ENCODE data around the gene TCEA2.

Gene TCEA2
- total RNA-seq: 12.4 to 16.5 (median 14.0) reads per million in 3 donors

GRCh38 chr20:64062596-64063388, at the start of gene TCEA2:
Gene TCEA2 (plus strand): TSS chr20:64063198. CDS start chr20:64063313, 115 bp downstream.
- H3K36me3 ChIP-seq (ENCODE audit: control insufficient read depth, insufficient read depth, low read length): no peaks in the 10 kb centered on the region
- no peaks in the 10 kb centered on the region for H3K9me3 ChIP-seq (ENCODE audit: control insufficient read depth, low read length)
- peak; percentile 81 to 87 (median 82) for DNase-seq
- H3K4me1 ChIP-seq (ENCODE audit: control insufficient read depth, insufficient read depth, low read length, poor library complexity, severe bottlenecking): peaks cover 50% of the 10 kb centered on the region
- peak within 1 kb of the TSS; percentile 69 for H3K4me3 ChIP-seq (ENCODE audit: insufficient read depth, low read depth, low read length, poor library complexity, severe bottlenecking)
- H3K27me3 ChIP-seq (replicated peaks; ENCODE audit: control insufficient read depth, insufficient read depth, low read length, poor library complexity, severe bottlenecking): no peaks in the 10 kb centered on the region
- H3K27ac ChIP-seq (ENCODE audit: insufficient read depth, low read length, poor library complexity, severe bottlenecking): peak within 1 kb of the TSS; percentile 51

- Histone ChIP-seq H3K4me1 (ENCODE audit: control insufficient read depth, insufficient read depth, low read length, poor library complexity, severe bottlenecking) (peaks cover 17% of the 10 kb centered on the region), H3K4me3 (ENCODE audit: insufficient read depth, low read depth, low read length, poor library complexity, severe bottlenecking) (no peak overlapping the region), H3K36me3 (ENCODE audit: control insufficient read depth, insufficient read depth, low read length) (peaks cover 65% of the 10 kb centered on the region), H3K27ac (ENCODE audit: insufficient read depth, low read length, poor library complexity, severe bottlenecking) (no peak overlapping the region), H3K27me3 (replicated peaks; ENCODE audit: control insufficient read depth, insufficient read depth, low read length, poor library complexity, severe bottlenecking) (no peaks in the 10 kb centered on the region), H3K9me3 (ENCODE audit: control insufficient read depth, low read length) (peaks cover 7% of the 10 kb centered on the region)
- DNase-seq: no peak
Measured at GRCh38 chr20:64015635-64016034, 47.4 kb upstream of the TCEA2 start.

GRCh38 chr20:64021124-64021975, 41.6 kb upstream of the TCEA2 start:
- Histone ChIP-seq H3K27me3 (replicated peaks; ENCODE audit: control insufficient read depth, insufficient read depth, low read length, poor library complexity, severe bottlenecking) (no peaks in the 10 kb centered on the region), H3K36me3 (ENCODE audit: control insufficient read depth, insufficient read depth, low read length) (peaks cover 89% of the 10 kb centered on the region)
- DNase-seq: no peak

GRCh38 chr20:64022671-64023360, 40.2 kb upstream of the TCEA2 start:
- Histone ChIP-seq H3K27ac (ENCODE audit: insufficient read depth, low read length, poor library complexity, severe bottlenecking) (no peak overlapping the region), H3K4me1 (ENCODE audit: control insufficient read depth, insufficient read depth, low read length, poor library complexity, severe bottlenecking) (no peaks in the 10 kb centered on the region), H3K9me3 (ENCODE audit: control insufficient read depth, low read length) (no peaks in the 10 kb centered on the region), H3K36me3 (ENCODE audit: control insufficient read depth, insufficient read depth, low read length) (peaks cover 93% of the 10 kb centered on the region), H3K4me3 (ENCODE audit: insufficient read depth, low read depth, low read length, poor library complexity, severe bottlenecking) (no peak overlapping the region), H3K27me3 (replicated peaks; ENCODE audit: control insufficient read depth, insufficient read depth, low read length, poor library complexity, severe bottlenecking) (no peaks in the 10 kb centered on the region)
- no peak for DNase-seq

More at GRCh38 chr20:64021124-64021975, 41.6 kb upstream of the TCEA2 start:
- Histone ChIP-seq H3K4me3 (ENCODE audit: insufficient read depth, low read depth, low read length, poor library complexity, severe bottlenecking) (no peak overlapping the region), H3K4me1 (ENCODE audit: control insufficient read depth, insufficient read depth, low read length, poor library complexity, severe bottlenecking) (no peaks in the 10 kb centered on the region), H3K9me3 (ENCODE audit: control insufficient read depth, low read length) (no peaks in the 10 kb centered on the region), H3K27ac (ENCODE audit: insufficient read depth, low read length, poor library complexity, severe bottlenecking) (no peak overlapping the region)

GRCh38 chr20:64023361-64024140, 39.4 kb upstream of the TCEA2 start:
- H3K9me3 ChIP-seq (ENCODE audit: control insufficient read depth, low read length): no peaks in the 10 kb centered on the region
- no peak overlapping the region for H3K4me3 ChIP-seq (ENCODE audit: insufficient read depth, low read depth, low read length, poor library complexity, severe bottlenecking)
- no peak for DNase-seq
- no peaks in the 10 kb centered on the region for H3K27me3 ChIP-seq (replicated peaks; ENCODE audit: control insufficient read depth, insufficient read depth, low read length, poor library complexity, severe bottlenecking)
- no peaks in the 10 kb centered on the region for H3K4me1 ChIP-seq (ENCODE audit: control insufficient read depth, insufficient read depth, low read length, poor library complexity, severe bottlenecking)
- peaks cover 93% of the 10 kb centered on the region for H3K36me3 ChIP-seq (ENCODE audit: control insufficient read depth, insufficient read depth, low read length)
- H3K27ac ChIP-seq (ENCODE audit: insufficient read depth, low read length, poor library complexity, severe bottlenecking): no peak overlapping the region

- H3K27me3 ChIP-seq (replicated peaks; ENCODE audit: control insufficient read depth, insufficient read depth, low read length, poor library complexity, severe bottlenecking): no peaks in the 10 kb centered on the region
- no peak for DNase-seq
- no peak overlapping the region for H3K27ac ChIP-seq (ENCODE audit: insufficient read depth, low read length, poor library complexity, severe bottlenecking)
- peaks cover 93% of the 10 kb centered on the region for H3K36me3 ChIP-seq (ENCODE audit: control insufficient read depth, insufficient read depth, low read length)
- H3K4me1 ChIP-seq (ENCODE audit: control insufficient read depth, insufficient read depth, low read length, poor library complexity, severe bottlenecking): no peaks in the 10 kb centered on the region
- H3K4me3 ChIP-seq (ENCODE audit: insufficient read depth, low read depth, low read length, poor library complexity, severe bottlenecking): no peak overlapping the region
- no peaks in the 10 kb centered on the region for H3K9me3 ChIP-seq (ENCODE audit: control insufficient read depth, low read length)
Measured at GRCh38 chr20:64024141-64024990, 38.6 kb upstream of the TCEA2 start.

- Histone ChIP-seq H3K36me3 (ENCODE audit: control insufficient read depth, insufficient read depth, low read length) (peaks cover 94% of the 10 kb centered on the region), H3K4me3 (ENCODE audit: insufficient read depth, low read depth, low read length, poor library complexity, severe bottlenecking) (no peak overlapping the region), H3K27ac (ENCODE audit: insufficient read depth, low read length, poor library complexity, severe bottlenecking) (no peak overlapping the region), H3K27me3 (replicated peaks; ENCODE audit: control insufficient read depth, insufficient read depth, low read length, poor library complexity, severe bottlenecking) (no peaks in the 10 kb centered on the region), H3K9me3 (ENCODE audit: control insufficient read depth, low read length) (no peaks in the 10 kb centered on the region), H3K4me1 (ENCODE audit: control insufficient read depth, insufficient read depth, low read length, poor library complexity, severe bottlenecking) (no peaks in the 10 kb centered on the region)
- no peak for DNase-seq
Measured at GRCh38 chr20:64025101-64025825, 37.7 kb upstream of the TCEA2 start.

- peaks cover 99% of the 10 kb centered on the region for H3K36me3 ChIP-seq (ENCODE audit: control insufficient read depth, insufficient read depth, low read length)
- no peak overlapping the region for H3K4me3 ChIP-seq (ENCODE audit: insufficient read depth, low read depth, low read length, poor library complexity, severe bottlenecking)
- H3K27ac ChIP-seq (ENCODE audit: insufficient read depth, low read length, poor library complexity, severe bottlenecking): no peak overlapping the region
- no peaks in the 10 kb centered on the region for H3K4me1 ChIP-seq (ENCODE audit: control insufficient read depth, insufficient read depth, low read length, poor library complexity, severe bottlenecking)
- DNase-seq: no peak
- no peaks in the 10 kb centered on the region for H3K9me3 ChIP-seq (ENCODE audit: control insufficient read depth, low read length)
- no peaks in the 10 kb centered on the region for H3K27me3 ChIP-seq (replicated peaks; ENCODE audit: control insufficient read depth, insufficient read depth, low read length, poor library complexity, severe bottlenecking)
Measured at GRCh38 chr20:64025826-64026412, 37.1 kb upstream of the TCEA2 start.

Data from effector memory CD4-positive, alpha-beta T cell (primary cell).